ENCODE results near the gene KIF17. TPM values are rescaled to one million over a fixed set of nuclear protein-coding genes. Genes with fewer than 3 reads are reported as not detected.

Gene KIF17
- polyA plus RNA-seq, 1 of the 3 experiments (the other 2 are of a cell fraction), result 4.3 TPM

GRCh38 chr1:20633190-20634064, 84.4 kb downstream of the KIF17 start, which contains the start of gene PINK1 (continued):
- no peak for TF ChIP-seq ZBTB33 (IDR thresholded peaks at IDR 0.05; ENCODE audit: borderline replicate concordance, low read depth)
- no peak for TF ChIP-seq GABPA (IDR thresholded peaks at IDR 0.05; ENCODE audit: low read depth)
- no peak for TF ChIP-seq USF2 (IDR thresholded peaks at IDR 0.05; ENCODE audit: borderline replicate concordance, low read depth, low read length)
- TF ChIP-seq RCOR1 (IDR thresholded peaks at IDR 0.05; ENCODE audit: low read length), result no peak; the same call in 1 of the 2 replicates
- TF ChIP-seq FOXM1 (IDR thresholded peaks at IDR 0.05; ENCODE audit: low read depth), result no peak
- TF ChIP-seq JUND (IDR thresholded peaks at IDR 0.05), result no peak
- no peak for TF ChIP-seq FOXJ3 (CRISPR knock-in tag; IDR thresholded peaks at IDR 0.05)
- TF ChIP-seq FOSL2 (IDR thresholded peaks at IDR 0.05; ENCODE audit: borderline replicate concordance, low read depth), result no peak
- no peak for TF ChIP-seq RXRA (IDR thresholded peaks at IDR 0.05; ENCODE audit: borderline replicate concordance, low read depth)

GRCh38 chr1:20632386-20632785, 85.4 kb downstream of the KIF17 start:
- Histone ChIP-seq H3K4me1 (ENCODE audit: control insufficient read depth in 1 of 2, insufficient read depth in 2 of 2, low read depth in 1 of 2, low read length in 1 of 2) (peaks cover 0 to 12% of the 10 kb centered on the region in 2 experiments; a peak in 1 of 4 replicates), H4K20me1 (ENCODE audit: insufficient read depth) (no peaks in the 10 kb centered on the region; the same call in 1 of the 2 replicates), H3K4me2 (no peak overlapping the region), H2AFZ (ENCODE audit: low read depth) (no peak overlapping the region), H3K9me2 (no peaks in the 10 kb centered on the region), H3K27ac (ENCODE audit: low read depth in 2 of 2, low read length in 1 of 2) (no peak overlapping the region), H3K27me3 (ENCODE audit: insufficient read depth) (no peaks in the 10 kb centered on the region), H3K4me3 (ENCODE audit: low read depth in 2 of 2, low read length in 1 of 2) (no peak overlapping the region), H3K9ac (no peak overlapping the region), H3K9me3 (no peaks in the 10 kb centered on the region), H3K79me2 (ENCODE audit: insufficient read depth) (no peaks in the 10 kb centered on the region), H3K36me3 (replicated peaks in 1 of 2; ENCODE audit: control insufficient read depth in 1 of 2, insufficient read depth in 2 of 2, low read length in 1 of 2) (no peaks in the 10 kb centered on the region), H3F3A (replicated peaks; ENCODE audit: insufficient read depth) (no peaks in the 10 kb centered on the region)
- CTCF ChIA-PET, result interaction anchor here (0.7 to 10.4 kb wide), 32 partner anchors 8 to 156 kb away, joined by 3 to 97 read pairs (median 7); partner anchors contain the start of genes CDA and FAM43B
- TF ChIP-seq MEF2A (IDR thresholded peaks at IDR 0.05; ENCODE audit: borderline replicate concordance, low read depth) (no peak), MXI1 (IDR thresholded peaks at IDR 0.05; ENCODE audit: low read depth, low read length) (no peak), PBX3 (IDR thresholded peaks at IDR 0.05) (no peak), TCF12 (IDR thresholded peaks at IDR 0.05) (no peak), MAX (IDR thresholded peaks at IDR 0.05; ENCODE audit: low read depth) (no peak), POLR2AphosphoS5 (IDR thresholded peaks at IDR 0.05; ENCODE audit: low read depth, low read length) (no peak), EP300 (IDR thresholded peaks at IDR 0.05; ENCODE audit: borderline replicate concordance in 1 of 2, low read depth in 1 of 2, low read length in 1 of 2) (no peak)
- POLR2A ChIA-PET, result no interaction called here
- DNase-seq, result no peak
- 100% methylated on average over 2 of the region's 3 CpGs for WGBS (ENCODE audit: low lambda C conversion rate)

All from SK-N-SH (cell line).